Central memory CD8-positive, alpha-beta T cell (primary cell): Measurements from ENCODE around the gene MKLN1.
"Not testable (repeated sequence)": the region's sequence is repeated elsewhere in the genome, so short reads cannot be mapped to it uniquely, and the experiment has no call there.

Source experiments
- ATAC-seq: fragments of 150-1000 bp; cut with Tn5 transposase; replicated peaks from 2 replicates; pipeline ENCODE4 v1.10.0; 2022; ENCODE audit warnings: mild to moderate bottlenecking, moderate FRiP score, moderate number of reproducible peaks; ENCODE audit not compliant: poor library complexity, severe bottlenecking; ENCODE audit errors: extremely low read depth
- DNase-seq, 2 donors: peaks; one replicate each; pipeline ENCODE4 v3.0.0; 2021; ENCODE audit warnings: low spot score in 2 of 2
- H3K27ac Mint-ChIP-seq: one replicate; pipeline ENCODE4 v1.8.0; 2022; ENCODE audit warnings: low read depth, mild to moderate bottlenecking, moderate library complexity, mixed read lengths
- H3K27me3 Mint-ChIP-seq: one replicate; pipeline ENCODE4 v1.8.0; 2022; ENCODE audit warnings: mixed read lengths
- H3K36me3 Mint-ChIP-seq: one replicate; pipeline ENCODE4 v1.8.0; 2022; ENCODE audit warnings: mild to moderate bottlenecking, moderate library complexity, mixed read lengths; ENCODE audit not compliant: insufficient read depth
- H3K4me1 Mint-ChIP-seq: one replicate; pipeline ENCODE4 v1.8.0; 2022; ENCODE audit warnings: mixed read lengths
- H3K4me3 Mint-ChIP-seq: one replicate; pipeline ENCODE4 v1.8.0; 2022; ENCODE audit warnings: mild to moderate bottlenecking, moderate library complexity, mixed read lengths
- H3K9me3 Mint-ChIP-seq: one replicate; pipeline ENCODE4 v1.8.0; 2022; ENCODE audit warnings: mixed read lengths

Gene MKLN1

DNA sequence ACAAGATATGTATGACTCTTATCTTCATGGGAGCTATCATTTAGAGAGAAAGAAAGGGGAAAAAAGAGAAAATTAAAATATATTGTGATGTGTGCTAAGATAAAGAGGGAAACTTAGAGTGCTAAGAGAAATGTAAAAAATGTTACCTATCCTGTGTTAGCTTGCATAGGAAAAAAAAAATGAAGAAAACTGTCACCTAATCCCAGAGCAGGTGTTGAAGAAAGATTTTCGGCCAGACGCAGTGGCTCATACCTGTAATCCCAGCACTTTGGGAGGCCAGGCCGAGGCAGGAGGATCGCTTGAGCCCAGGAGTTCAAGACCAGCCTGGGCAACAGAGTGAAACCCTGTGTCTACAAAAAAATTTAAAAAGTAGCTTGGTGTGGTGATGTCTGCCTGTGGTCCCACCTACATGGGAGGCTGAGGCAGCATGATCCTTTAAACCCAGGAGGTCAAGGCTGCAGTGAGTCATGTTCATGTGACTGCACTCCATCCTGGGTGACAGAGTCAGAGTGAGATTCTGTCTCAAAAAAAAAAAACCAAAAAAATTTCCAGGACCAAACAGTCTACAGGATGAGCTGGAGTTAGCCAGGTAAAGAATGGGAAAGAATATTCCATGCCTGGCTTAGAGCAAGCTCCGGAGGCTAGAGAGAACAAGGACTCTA lies 2.4 kb upstream of the MKLN1 start:
- peaks cover 56% of the 10 kb centered on the region for H3K4me1 Mint-ChIP-seq
- no peak for DNase-seq
- H3K27ac Mint-ChIP-seq: no peak overlapping the region
- no peaks in the 10 kb centered on the region for H3K27me3 Mint-ChIP-seq
- H3K9me3 Mint-ChIP-seq: no peaks in the 10 kb centered on the region
- no peak overlapping the region for H3K4me3 Mint-ChIP-seq
- ATAC-seq: no peak
- H3K36me3 Mint-ChIP-seq: peaks cover 9% of the 10 kb centered on the region

DNA sequence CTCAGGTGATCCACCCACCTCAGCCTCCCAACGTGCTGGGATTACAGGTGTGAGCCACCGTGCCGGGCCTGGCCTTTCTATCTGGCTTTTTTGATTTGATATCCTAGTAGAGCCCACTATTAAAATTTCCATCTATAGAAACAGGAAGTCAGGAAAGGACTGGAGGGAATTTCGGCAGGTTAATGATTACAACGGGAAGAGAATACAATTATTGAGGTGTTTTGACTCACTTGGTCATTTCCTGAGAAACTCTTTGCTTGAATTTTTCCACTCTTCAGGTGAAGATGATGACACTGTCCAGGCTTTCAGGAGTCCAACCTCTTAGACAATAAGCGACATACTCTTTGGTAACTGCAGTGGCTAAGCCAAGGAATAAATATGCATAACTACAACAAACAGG lies 1.1 kb upstream of the MKLN1 start:
- ATAC-seq (no peak), DNase-seq (no peak)
- Mint-ChIP-seq H3K9me3 (no peaks in the 10 kb centered on the region), H3K4me1 (peaks cover 66% of the 10 kb centered on the region), H3K27me3 (no peaks in the 10 kb centered on the region), H3K27ac (no peak overlapping the region), H3K36me3 (peaks cover 9% of the 10 kb centered on the region), H3K4me3 (peak overlapping the region; percentile 100)

DNA sequence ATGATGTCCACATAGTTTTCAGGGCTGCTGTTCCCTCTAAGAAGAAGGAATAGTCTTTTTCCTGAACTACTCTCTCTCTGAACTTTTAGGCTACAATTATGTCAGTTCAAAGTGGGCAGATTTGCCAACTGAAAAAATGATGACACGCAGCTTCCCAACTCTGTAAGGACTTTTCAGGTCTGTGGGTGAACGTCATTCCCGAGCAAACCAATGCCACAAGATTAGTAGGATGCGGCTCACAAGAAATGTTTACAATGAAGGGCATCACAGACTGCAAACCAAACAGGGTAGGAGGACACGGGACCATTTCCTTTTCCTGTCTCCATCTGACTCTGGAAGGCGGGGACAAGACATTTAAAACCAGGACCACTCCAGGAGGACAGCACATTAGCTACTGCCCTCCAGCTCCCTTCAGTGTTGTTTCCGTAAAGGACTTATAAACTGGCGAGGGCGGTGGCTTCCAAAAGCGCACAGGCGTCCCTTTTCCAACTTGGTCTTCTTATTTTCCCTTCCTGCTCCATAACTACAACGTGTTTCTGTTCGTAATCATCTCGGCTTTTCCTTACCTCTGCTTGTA lies 539 bp upstream of the MKLN1 start:
- ATAC-seq (peak; percentile 19), DNase-seq (no peak)
- Mint-ChIP-seq H3K36me3 (peaks cover 9% of the 10 kb centered on the region), H3K9me3 (no peaks in the 10 kb centered on the region), H3K4me1 (peaks cover 68% of the 10 kb centered on the region), H3K27me3 (no peaks in the 10 kb centered on the region), H3K27ac (peak overlapping the region; percentile 99), H3K4me3 (peak overlapping the region; percentile 100)

DNA sequence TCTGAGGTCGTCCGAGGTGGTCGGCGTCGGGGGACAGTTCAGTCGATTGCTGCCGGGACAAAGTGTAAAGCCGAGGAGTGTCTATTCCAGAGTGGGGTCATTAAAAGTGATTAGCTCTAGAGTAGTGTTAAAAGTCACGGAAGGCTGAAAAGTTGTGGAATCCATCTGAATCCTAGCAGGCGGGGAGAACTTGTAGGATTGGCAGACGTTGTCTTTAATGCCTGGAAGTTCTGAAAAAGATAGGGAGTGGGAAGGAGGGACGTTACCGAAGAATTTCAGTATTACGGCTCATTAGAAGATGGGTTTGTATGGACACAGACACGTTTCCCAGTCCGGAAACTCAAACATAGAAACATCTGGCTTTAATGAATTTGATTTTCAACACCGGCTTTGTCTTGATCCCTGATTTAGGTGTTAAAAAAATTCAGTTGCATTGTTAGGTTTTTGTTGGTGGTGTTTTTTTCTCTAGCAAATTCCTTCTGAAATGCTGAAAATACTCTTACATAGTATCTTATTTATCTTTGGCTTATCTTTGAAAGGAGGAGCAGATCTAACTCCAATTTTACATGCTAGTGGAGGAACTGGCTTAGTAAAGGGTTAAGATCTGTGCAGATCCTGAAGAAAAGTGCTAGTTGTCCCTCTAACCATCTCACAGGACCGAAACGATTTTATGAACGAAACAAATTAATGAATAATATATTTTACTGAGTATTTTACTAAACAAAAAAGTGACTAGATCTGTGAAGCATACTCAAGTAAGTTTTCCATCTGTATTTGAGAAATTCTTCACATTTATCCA lies 900 bp downstream of the MKLN1 start:
- Mint-ChIP-seq H3K4me3 (peak overlapping the region; percentile 100), H3K36me3 (peaks cover 9% of the 10 kb centered on the region), H3K27me3 (no peaks in the 10 kb centered on the region), H3K9me3 (no peaks in the 10 kb centered on the region), H3K27ac (peak overlapping the region; percentile 99), H3K4me1 (peaks cover 68% of the 10 kb centered on the region)
- no peak for DNase-seq
- ATAC-seq: no peak

DNA sequence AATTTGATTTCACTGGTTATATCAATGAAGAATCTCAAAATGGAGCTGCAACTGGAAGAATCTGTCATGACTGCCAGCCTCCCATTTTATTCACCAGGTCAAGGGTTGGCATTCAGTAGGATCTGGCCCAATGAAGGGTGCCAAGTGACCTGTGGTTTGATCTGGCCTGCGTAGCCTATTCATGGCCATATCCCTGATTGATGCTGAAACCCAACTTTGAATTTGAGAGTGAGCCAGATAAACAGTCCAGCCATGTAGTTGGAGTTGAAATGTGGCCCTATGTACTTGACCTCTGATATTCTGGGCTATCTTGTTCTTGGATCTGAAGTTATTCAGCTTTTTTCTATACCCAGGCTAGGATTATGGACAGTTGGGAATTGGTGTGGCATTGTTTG lies 1.5 kb downstream of the MKLN1 start:
- Mint-ChIP-seq H3K27ac (peak overlapping the region; percentile 99), H3K36me3 (peaks cover 11% of the 10 kb centered on the region), H3K4me3 (peak overlapping the region; percentile 100), H3K4me1 (peaks cover 69% of the 10 kb centered on the region), H3K9me3 (no peaks in the 10 kb centered on the region), H3K27me3 (no peaks in the 10 kb centered on the region)
- no peak for DNase-seq
- no peak for ATAC-seq

DNA sequence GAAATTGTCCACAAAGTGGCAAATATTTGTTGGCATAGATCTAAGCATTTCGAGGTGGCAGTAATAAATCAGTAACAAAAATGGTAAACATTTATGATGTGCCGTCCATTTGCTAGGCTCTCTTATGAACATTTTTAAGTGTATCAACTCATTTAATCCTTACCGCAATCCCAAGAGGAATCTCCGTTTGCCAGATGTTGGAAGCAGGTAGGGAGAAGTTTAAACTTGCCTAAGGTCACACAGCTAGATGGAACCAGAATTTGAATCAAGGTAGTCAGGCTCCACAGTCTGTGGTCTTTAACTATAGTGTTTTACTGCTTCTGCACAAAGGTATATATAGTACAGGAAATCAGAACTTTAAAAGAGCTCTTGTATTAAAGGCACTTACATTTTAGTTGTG lies 2.6 kb downstream of the MKLN1 start:
- Mint-ChIP-seq H3K4me1 (peaks cover 62% of the 10 kb centered on the region), H3K4me3 (peak overlapping the region; percentile 15), H3K9me3 (no peaks in the 10 kb centered on the region), H3K27me3 (no peaks in the 10 kb centered on the region), H3K27ac (peak overlapping the region; percentile 32), H3K36me3 (peaks cover 11% of the 10 kb centered on the region)
- DNase-seq (no peak), ATAC-seq (no peak)

DNA sequence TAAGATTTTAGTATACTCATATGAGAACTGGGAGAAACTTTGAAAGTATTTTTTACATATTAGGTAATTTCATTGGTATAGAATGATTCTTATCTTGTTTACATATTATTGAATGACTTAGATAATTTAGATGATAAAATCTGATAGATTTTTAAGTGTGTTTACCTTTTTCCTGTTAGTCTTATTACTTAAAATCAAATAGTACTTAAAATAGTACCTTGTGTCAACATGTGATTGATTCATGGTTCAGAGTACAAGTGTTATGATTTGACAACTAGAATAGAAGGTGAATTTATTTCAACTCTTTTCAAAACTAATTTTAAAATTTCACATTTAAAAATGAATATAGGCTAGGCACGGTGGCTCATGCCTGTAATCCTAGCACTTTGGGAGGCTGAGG lies 4.1 kb downstream of the MKLN1 start:
- H3K27me3 Mint-ChIP-seq: no peaks in the 10 kb centered on the region
- peak overlapping the region; percentile 50 for H3K27ac Mint-ChIP-seq
- DNase-seq (no peak), ATAC-seq (no peak)
- H3K36me3 Mint-ChIP-seq: peaks cover 11% of the 10 kb centered on the region
- H3K9me3 Mint-ChIP-seq: peaks cover 6% of the 10 kb centered on the region
- H3K4me3 Mint-ChIP-seq: no peak overlapping the region
- H3K4me1 Mint-ChIP-seq: peaks cover 53% of the 10 kb centered on the region

DNA sequence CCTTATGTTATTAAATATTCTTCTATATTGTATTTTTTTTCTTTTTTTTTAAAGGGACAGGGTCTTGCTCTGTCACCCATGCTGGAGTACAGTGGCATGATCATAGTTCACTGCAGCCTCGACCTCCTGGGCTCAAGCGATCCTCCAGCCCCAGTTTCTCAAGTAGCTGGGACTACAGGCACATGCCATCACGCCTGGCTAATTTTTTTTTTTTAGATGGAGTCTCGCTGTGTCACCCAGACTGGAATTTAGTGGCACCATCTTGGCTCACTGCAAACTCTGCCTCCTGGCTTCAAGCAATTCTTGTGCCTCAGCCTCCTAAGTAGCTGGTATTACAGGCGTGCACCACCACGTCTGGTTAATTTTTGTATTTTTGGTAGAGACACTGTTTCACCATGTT lies 5.1 kb downstream of the MKLN1 start:
- not testable (repeated sequence) for H3K27me3 Mint-ChIP-seq
- peaks cover 44% of the 10 kb centered on the region for H3K4me1 Mint-ChIP-seq

DNA sequence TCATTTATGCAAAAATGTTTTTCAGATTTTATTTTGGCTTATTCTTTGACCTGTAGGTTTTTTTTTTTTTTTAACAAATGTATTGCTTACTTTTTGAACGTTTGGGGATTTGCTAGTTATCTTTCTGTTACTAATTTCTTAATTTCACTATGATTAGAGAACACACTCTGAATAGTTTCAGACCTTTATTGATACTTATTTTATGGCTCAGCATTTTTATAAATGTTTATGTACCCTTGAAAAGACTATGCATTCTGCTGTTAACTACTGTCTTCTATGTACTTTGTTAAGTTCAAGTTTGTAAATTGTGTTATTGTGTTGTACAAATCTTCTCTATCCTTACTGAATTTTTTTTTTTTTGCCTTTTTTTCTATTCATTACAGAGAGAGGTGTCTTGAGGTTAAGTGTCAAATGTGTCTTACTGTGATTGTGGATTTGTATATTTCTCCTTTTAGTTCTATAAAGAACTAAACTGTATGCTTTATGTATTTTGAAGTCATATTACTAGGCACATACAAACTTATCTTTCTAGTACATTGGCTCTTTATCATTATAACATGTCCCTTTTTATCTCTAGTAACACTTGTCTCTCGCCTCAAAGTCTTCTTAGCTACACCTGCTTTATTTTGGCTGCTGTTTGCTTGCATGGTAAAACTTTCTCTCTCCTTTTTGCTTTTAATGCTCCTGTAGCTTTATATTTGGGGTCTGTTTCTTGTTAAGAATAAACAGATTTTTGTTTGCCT lies 8.1 kb downstream of the MKLN1 start:
- Mint-ChIP-seq H3K4me3 (no peak overlapping the region), H3K36me3 (peaks cover 4% of the 10 kb centered on the region), H3K9me3 (peaks cover 11% of the 10 kb centered on the region), H3K27me3 (no peaks in the 10 kb centered on the region), H3K27ac (peak overlapping the region; percentile 66), H3K4me1 (peaks cover 39% of the 10 kb centered on the region)
- no peak for ATAC-seq
- no peak for DNase-seq

More for the DNA sequence above, 5.1 kb downstream of the MKLN1 start:
- not testable (repeated sequence) for ATAC-seq, DNase-seq, H3K36me3 Mint-ChIP-seq, H3K27ac Mint-ChIP-seq, H3K4me3 Mint-ChIP-seq
- peaks cover 11% of the 10 kb centered on the region for H3K9me3 Mint-ChIP-seq

DNA sequence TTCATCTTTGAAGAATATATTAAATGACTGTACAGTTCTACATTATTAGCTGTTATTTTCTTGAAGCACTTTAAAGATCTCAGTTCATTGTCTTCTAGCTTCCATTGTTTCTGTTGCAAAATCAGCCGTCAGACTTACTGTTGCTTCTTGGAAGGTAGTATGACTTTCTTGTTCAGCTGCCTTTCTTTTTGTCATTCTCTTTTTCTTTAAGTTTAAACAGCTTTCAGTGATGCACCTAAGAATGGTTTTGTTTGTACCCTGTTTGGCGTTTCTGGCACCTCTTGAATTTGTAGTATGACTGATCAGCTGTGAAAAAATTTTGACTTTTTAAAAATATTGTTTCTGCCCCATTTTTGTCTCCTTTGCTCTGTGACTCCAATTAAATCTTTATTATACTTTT lies 9.3 kb downstream of the MKLN1 start:
- Mint-ChIP-seq H3K36me3 (peaks cover 4% of the 10 kb centered on the region), H3K4me3 (no peak overlapping the region), H3K9me3 (peaks cover 11% of the 10 kb centered on the region), H3K4me1 (peaks cover 33% of the 10 kb centered on the region), H3K27ac (peak overlapping the region; percentile 66), H3K27me3 (no peaks in the 10 kb centered on the region)
- DNase-seq (no peak), ATAC-seq (no peak)

DNA sequence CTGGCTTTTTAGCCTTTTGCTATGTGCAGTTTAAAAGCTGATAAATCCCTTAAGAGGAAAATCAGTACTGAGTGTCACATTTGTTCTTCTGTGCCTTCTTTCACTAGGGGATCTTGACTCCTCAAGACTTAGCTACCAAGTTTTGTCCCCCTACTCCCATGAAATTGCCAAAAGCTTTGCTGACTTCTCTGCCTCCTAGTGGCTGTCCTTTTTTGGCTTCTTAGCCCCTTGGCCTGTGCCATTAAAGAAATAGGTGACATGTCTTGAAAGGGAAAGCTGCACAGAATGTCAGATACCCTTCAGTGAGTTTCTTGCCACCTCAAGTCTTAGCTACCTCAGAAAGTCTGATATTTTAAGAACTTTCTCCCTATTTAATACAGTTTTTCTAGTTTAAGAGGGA lies 10.5 kb downstream of the MKLN1 start:
- no peaks in the 10 kb centered on the region for H3K27me3 Mint-ChIP-seq
- no peak overlapping the region for H3K27ac Mint-ChIP-seq
- no peak overlapping the region for H3K4me3 Mint-ChIP-seq
- DNase-seq (no peak), ATAC-seq (no peak)
- H3K36me3 Mint-ChIP-seq: peaks cover 4% of the 10 kb centered on the region
- H3K4me1 Mint-ChIP-seq: peaks cover 42% of the 10 kb centered on the region
- peaks cover 11% of the 10 kb centered on the region for H3K9me3 Mint-ChIP-seq

DNA sequence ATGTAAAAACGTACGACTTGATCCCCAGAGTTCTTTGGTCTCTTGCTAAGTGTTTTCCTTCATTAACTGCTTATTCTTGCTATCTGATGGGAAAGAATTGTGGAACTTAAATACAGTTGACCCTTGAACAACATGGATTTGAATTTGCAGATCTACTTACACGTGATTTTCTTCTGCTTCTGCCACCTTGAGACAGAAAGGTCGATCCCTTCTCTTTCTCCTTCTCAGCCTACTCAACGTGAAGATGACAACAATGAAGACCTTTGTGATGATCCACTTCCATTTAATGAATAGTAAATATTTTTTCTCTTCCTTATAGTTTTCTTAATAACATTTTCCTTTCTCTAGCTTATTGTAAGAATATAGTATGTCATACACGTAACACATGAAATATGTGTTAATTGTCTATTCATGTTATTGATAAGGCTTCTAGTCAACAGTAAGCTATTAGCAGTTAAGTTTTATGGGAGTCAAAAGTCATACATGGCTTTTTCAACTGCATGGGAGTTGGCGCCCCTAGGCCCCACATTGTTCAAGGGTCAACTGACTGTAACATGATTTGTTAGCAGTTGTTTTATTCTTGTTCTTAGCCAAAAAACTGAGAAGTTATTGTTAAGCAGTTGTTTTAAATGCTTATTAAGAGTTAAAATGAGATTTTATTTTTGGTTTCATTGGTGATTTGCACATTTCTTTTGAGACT lies 11.2 kb downstream of the MKLN1 start:
- peaks cover 3% of the 10 kb centered on the region for H3K36me3 Mint-ChIP-seq
- H3K27me3 Mint-ChIP-seq: no peaks in the 10 kb centered on the region
- DNase-seq (no peak), ATAC-seq (no peak)
- H3K9me3 Mint-ChIP-seq: peaks cover 11% of the 10 kb centered on the region
- no peak overlapping the region for H3K4me3 Mint-ChIP-seq
- H3K4me1 Mint-ChIP-seq: peaks cover 42% of the 10 kb centered on the region
- H3K27ac Mint-ChIP-seq: no peak overlapping the region
